Stimulated activated CD4-positive, alpha-beta T cell treated with anti-CD3 and anti-CD28 coated beads, TNF-alpha, amount 100 ng/mL, for 48 hours (primary cell): ENCODE results near the gene UBE2J1.
A peak's percentile ranks its signal among the peaks of the same experiment; 100 is the strongest.
"Not testable (repeated sequence)": the region's sequence is repeated elsewhere in the genome, so short reads cannot be mapped to it uniquely, and the experiment has no call there.

Experiments
- DNase-seq, 3 donors: peaks; one replicate each; pipeline ENCODE4 v3.0.0-alpha.2; 2020; ENCODE audit warnings: low read depth in 3 of 3

The UBE2J1 gene, protein sequence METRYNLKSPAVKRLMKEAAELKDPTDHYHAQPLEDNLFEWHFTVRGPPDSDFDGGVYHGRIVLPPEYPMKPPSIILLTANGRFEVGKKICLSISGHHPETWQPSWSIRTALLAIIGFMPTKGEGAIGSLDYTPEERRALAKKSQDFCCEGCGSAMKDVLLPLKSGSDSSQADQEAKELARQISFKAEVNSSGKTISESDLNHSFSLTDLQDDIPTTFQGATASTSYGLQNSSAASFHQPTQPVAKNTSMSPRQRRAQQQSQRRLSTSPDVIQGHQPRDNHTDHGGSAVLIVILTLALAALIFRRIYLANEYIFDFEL

DNA sequence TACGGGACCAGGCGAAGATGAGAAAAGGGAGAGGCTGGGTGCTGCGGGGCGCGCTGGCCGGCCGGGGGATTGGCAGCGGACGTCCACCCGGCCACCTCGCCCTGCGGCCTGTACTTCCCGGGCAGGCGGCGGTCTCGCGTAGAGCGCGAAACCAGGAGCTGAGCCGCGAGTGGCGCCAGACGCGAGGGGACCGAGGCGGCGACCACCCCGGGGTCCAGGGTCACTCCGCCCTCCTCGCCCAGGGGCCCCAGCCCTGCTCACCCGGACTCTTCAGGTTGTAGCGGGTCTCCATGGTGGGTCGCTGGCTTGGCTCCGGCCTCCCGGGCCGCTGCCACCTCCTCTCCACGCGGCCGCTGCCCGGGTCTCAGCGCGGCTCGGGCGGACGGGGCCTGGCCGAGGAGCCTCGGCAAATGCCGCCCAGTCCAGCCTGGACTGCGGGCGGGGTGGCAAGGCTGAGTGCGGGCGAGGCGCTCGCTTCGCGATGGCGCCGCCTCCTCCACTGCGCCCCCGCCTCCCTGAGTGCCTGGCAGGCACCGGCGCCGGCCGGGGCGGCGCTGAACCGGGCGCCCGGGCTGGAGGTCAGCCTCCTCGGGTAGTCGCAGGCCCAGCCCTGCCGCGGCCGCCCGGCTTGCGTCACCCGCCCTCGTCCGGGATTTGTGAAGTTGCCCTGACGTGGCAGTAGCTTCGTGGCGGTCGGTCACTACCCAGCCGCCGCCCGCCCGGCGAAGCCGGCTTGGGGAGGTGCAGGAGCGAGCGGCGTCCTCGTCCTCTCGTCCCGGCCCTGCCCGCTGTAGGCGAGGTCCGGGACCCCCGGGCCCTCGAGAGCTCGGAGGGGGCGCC lies at the start of gene UBE2J1:
Gene UBE2J1, minus strand, starts transcription at position 445 of the 840 bp plus-strand sequence. Its CDS starts 153 bp downstream, at position 292.
- DNase-seq, result peak; percentile 45 to 69 (median 56)

DNA sequence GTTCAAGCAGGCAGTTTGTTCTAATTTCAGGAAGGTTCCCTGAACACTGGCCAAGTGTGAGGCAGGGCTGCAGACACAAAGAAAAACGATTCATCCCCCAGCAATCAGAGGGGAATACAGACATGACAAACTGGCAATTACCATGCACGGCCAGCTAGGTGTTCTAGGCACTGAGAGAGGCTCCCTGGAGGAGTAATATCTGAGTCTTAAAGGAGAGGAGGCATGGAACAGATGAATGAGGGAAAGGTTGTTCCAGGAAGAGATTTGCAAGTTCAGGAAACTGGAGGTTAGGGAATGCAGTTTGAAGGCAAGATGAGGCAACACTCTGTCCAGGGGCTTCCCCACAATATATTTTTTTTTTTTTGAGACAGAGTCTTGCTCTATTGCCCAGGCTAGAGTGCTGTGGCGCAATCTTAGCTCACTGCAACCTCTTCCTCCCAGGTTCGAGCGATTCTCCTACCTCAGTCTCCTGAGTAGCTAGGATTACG lies 48.4 kb upstream of the UBE2J1 start:
- DNase-seq, result no peak

GRCh38 chr6:89400050-89400449 lies 47.5 kb upstream of the UBE2J1 start:
- DNase-seq, result no peak

DNA sequence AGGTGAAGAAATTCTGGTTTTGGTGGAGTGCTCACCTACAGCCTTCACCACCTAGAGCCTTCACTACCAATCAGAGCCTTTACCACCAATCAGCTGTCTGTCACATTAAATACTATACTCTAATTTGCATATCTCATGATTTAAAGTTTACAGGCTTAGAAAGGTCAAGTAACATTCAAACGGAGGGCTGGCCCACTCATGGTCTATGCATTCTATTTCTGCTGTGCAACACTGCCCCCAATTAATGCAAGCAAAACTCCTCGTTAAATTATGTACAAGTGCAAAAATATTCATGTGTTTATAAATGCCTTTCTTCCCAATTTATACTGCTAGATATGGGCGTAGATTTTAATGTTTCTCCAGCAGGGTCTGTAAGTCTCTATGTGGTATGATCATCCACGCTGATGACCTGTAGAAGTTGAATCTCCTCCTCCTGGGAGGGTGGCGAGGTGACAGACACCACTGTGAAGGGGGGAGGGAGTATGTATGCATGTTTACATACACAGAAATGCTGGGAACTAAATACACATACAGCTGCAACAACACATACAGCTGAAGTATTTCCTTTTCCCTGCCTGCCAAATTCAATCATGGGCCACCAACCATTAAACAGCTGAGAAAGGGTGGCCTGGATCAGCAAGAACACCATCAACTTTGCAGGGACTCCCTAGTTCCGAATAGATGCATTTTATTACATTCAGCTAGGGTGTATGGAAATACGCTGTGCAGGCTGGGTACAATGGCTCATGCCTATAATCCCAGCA lies 46.4 kb upstream of the UBE2J1 start:
- no peak for DNase-seq

DNA sequence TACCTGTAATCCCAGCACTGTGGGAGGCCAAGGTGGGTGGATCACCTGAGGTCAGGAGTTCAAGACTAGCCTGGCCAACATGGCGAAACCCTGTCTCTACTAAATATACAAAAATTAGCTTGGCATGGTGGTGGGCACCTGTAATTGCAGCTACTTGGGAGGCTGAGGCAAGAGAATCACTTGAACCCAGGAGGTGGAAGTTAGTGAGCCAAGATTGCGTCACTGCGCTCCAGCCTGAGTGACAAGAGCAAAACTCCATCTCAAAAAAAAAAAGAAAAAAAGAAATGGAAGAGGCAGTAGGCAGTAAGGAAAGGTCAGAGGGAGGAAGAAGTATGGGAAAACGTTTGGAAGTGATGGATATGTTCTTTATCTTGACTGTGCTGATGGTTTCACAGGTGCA lies 45.4 kb upstream of the UBE2J1 start:
- DNase-seq, result not testable (repeated sequence)

DNA sequence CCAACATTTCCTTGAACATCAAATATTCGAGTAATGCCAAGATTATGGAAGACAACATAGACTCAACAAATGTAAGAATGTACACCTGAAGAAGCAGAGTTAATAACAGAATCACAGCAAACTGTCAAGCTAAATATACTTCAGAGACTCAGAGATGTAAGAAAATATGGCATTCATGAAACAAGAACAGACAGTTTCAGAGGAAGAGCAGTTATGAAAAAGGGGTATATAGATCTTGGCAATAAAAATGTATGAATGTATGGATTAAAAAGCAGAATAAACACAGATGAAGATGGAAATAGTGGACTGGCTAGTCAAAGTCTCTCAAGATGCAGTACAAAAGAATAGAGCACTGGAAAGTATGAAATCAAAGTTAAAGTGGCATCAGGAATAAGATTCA lies 41.1 kb upstream of the UBE2J1 start:
- no peak for DNase-seq

DNA sequence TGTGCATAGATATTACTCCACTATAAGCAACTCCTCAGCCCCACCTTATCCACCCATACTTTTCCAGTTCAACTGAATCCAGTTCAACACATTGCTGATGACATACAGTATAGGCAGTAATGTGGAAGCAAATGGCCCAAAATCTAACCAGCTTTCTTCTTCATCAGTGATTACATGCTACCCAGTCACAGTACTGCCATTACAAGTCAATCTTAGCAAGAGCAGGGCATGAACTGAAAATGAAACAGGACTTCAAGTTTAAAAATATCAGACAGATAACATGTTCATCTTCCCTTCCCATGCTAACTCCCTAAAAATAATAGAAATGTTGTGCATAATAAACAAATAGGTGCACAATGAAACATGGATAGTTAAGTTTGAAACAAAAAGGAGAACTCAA lies 40.3 kb upstream of the UBE2J1 start:
- no peak for DNase-seq

GRCh38 chr6:89388846-89389245 lies 36.3 kb upstream of the UBE2J1 start:
- no peak for DNase-seq

- no peak for DNase-seq
Observed at GRCh38 chr6:89387516-89388201, 35.1 kb upstream of the UBE2J1 start.

DNA sequence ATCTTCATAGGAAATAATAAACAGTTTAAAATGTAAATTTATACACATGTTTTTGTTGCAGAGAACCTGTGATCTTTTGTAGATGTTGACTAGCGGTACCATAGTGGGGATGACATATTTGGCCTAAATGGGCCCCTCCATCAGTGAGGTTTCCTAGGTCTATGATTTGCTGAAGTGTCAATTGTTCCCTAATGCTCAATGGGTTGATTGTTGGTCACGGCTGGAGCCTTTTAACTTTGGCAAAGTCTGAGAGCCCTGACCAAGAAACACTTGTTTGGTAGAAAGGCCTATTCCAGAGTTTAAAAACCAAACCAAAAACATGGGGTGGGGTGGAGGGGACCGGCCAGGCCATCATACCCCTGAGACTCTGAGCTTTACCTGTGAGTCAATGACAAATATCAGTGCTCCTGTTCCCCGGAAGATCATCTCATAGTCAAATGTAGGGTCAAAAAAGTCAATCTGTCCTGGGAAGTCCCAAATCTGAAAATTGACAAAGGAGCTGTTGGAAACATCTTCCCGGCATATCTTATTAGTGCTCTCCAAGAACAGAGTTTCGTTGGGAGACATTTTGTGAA lies 34.5 kb upstream of the UBE2J1 start:
- DNase-seq, result no peak

GRCh38 chr6:89385846-89386245 lies 33.3 kb upstream of the UBE2J1 start:
- no peak for DNase-seq

DNA sequence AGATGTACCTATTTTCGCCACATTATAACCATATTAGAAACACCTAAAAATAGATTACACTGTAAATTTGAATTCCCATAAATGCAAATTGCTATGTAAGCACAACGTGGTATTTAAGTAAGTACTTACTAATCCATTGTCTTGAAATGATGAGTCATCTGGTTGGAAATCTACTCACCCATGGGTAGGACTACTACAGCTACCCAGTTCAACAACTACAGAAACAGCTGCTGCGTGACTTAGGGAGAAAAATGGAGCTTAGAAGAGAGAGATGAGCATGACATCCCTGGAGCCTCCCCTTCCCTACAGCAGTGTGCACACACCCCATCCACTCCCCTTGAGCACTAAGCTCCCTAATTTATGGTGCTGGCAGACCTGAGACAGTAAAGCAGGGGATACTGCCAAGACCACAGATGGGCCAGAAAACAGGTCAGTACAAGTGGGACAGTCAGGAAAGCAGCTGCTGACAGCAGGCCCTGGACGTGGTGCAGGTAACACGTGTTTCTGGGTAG lies 32.7 kb upstream of the UBE2J1 start:
- no peak for DNase-seq

DNA sequence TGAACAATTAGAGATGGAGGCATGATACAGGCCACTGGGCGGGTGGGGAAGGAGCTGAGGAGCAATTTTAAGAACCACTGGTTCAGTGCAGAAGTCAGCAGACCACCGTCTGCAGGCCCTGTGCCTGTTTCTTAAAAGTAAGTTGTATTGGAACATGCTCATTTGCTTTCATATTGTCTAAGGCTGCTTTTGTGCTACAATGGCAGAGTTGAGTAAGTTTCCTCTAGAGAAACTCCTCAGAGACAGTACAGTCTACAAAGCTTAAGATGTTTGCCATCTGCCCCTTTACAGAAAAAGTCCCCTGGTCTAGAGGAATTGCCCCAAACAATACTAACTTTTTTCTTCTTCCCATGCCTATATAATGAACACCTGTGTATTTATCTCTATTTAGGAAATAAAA lies 28.5 kb upstream of the UBE2J1 start:
- DNase-seq, result no peak

DNA sequence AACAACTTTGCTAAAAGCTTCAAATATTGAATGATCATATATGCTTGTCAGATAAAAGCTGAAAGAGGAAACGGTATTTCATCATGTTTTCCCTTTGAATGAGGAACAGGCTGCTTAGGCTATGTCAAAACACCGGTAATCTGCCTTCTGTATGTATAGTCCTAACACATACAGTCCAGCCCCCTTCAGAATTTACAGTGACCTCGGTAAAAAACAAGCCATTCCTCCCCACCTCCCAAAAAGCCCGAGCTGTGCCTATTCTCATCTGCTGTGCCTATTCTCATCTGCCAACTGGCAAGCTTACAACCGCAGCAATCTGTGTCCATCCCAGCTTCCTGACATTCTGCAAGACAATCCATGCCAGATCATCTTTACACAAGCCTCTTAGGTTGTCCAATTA lies 26.8 kb upstream of the UBE2J1 start:
- DNase-seq, result no peak

DNA sequence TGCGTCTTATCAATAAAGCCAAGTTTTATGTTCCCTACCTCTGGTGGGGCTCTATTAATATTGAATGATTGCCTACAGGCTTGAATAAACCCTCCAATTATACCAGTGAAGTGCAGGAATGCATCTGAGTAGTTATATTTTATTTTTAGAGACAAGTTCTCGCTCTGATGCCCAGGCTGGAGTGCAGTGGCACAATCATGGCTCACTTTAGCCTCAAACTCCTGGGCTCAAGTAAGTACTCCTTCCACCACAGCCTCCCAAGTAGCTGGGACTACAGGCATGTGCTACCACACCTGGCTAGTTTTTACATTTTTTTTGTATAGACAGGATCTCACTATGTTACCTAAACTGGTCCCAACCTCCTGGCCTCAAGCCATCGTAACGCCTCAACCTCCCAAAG lies 26.1 kb upstream of the UBE2J1 start:
- DNase-seq, result no peak

DNA sequence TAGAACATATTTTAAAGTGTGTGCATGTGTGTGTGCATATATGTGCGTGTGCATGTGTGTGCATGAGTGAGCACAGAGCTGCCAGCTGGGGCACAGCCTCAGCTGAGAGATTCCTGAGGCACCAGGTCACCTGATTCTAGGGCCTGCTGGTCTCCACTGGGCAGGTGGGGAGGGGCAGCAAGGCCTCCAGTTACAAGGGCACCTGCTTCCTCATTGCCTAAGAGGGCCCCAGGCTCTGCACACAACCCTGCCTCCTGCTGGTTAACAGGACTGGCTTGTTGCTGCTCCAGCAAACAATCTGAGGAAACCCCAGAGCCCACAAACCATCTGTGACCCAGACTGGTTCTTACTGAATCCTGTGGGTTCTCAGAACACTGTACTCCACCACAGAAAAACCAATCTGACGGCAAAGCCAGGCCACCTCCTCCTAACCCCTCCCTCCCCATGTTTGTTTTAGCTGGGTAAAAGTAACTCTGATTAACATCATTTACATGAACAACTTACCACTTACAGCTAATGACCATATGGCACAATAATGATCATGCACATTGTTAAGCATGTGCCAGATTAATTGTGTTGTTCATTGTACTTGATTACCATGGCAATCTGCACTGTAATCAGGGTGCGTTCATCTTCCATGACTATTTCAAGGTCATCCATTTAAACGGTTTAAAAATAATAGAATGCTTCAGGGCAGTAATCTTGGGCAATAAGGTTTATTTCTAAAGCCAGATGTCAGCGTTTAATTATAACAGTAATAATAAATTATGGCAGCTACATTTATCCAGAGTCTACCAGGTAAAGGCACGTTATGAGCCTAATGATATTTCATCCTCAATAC lies 23.1 kb upstream of the UBE2J1 start:
- DNase-seq, result peak in 2 of 3 donors; percentile 24 to 45

DNA sequence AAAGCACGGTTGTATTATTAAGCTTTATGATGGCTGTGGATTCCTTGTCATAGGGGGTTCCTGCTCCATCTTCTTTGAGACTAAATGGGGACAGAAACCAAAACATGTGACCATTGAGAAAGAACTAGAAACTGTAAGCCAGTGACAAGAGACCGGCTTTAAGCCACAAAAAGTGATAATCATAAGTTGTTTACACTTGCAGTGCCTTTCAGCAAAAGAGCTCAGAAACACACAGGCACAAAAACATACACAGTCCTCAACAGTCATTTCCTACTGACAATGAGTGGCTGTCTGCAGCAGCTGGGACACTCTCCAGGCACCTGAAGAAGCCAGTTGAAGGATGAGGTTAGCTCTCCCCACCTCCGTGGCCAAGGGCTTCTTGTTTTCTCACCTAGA lies 20.0 kb upstream of the UBE2J1 start:
- DNase-seq, result no peak

- peak; percentile 61 to 63 (median 63) for DNase-seq
Observed at GRCh38 chr6:89371849-89372505, 19.5 kb upstream of the UBE2J1 start.

- DNase-seq, result no peak
Observed at GRCh38 chr6:89368999-89369398, 16.5 kb upstream of the UBE2J1 start.

DNA sequence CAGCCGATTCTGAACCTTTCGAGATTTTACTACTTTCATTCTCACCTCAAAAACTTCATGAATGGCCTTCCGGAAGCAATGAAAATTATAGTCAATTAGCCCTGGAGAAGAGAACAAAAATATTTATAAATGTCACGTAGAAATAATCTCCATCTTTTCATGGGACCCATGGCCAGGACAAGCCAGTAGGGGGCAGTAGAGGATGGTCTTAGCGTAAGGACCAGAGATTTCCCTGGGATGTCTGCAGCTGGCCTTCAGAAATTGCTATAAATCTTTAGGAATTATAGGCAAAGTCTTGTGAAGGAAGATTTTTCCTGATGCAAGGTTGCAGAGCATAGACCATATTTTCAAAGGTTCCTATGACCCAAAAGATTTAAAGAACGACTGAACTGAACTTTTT lies 15.6 kb upstream of the UBE2J1 start:
- peak in 2 of 3 donors; percentile 62 to 71 for DNase-seq
